ENCODE data around the gene EP400.

The EP400 gene

GRCh38 chr12:131907379-131908091 lies 42.2 kb upstream of the EP400 start:
- Histone ChIP-seq H3K36me3 (ENCODE audit: control insufficient read depth, insufficient read depth, low read length) (peaks cover 50% of the 10 kb centered on the region), H3K4me3 (ENCODE audit: low read depth, low read length) (no peak overlapping the region), H3K9ac (ENCODE audit: low read depth, low read length) (no peak overlapping the region), H3K27me3 (ENCODE audit: control insufficient read depth, insufficient read depth, low read length) (no peaks in the 10 kb centered on the region), H3K9me3 (ENCODE audit: control insufficient read depth, insufficient read depth, low read length) (no peaks in the 10 kb centered on the region), H3K4me1 (ENCODE audit: control insufficient read depth, insufficient read depth, low read length) (no peaks in the 10 kb centered on the region)

GRCh38 chr12:131908092-131909080 lies 41.4 kb upstream of the EP400 start:
- Histone ChIP-seq H3K36me3 (ENCODE audit: control insufficient read depth, insufficient read depth, low read length) (peaks cover 55% of the 10 kb centered on the region), H3K9ac (ENCODE audit: low read depth, low read length) (no peak overlapping the region), H3K4me1 (ENCODE audit: control insufficient read depth, insufficient read depth, low read length) (no peaks in the 10 kb centered on the region), H3K4me3 (ENCODE audit: low read depth, low read length) (no peak overlapping the region), H3K9me3 (ENCODE audit: control insufficient read depth, insufficient read depth, low read length) (no peaks in the 10 kb centered on the region), H3K27me3 (ENCODE audit: control insufficient read depth, insufficient read depth, low read length) (no peaks in the 10 kb centered on the region)

- peaks cover 56% of the 10 kb centered on the region for H3K36me3 ChIP-seq (ENCODE audit: control insufficient read depth, insufficient read depth, low read length)
- no peak overlapping the region for H3K4me3 ChIP-seq (ENCODE audit: low read depth, low read length)
- no peaks in the 10 kb centered on the region for H3K27me3 ChIP-seq (ENCODE audit: control insufficient read depth, insufficient read depth, low read length)
- no peaks in the 10 kb centered on the region for H3K4me1 ChIP-seq (ENCODE audit: control insufficient read depth, insufficient read depth, low read length)
- no peaks in the 10 kb centered on the region for H3K9me3 ChIP-seq (ENCODE audit: control insufficient read depth, insufficient read depth, low read length)
- no peak overlapping the region for H3K9ac ChIP-seq (ENCODE audit: low read depth, low read length)
Observed at GRCh38 chr12:131909081-131909751, 40.5 kb upstream of the EP400 start.

- no peaks in the 10 kb centered on the region for H3K27me3 ChIP-seq (ENCODE audit: control insufficient read depth, insufficient read depth, low read length)
- no peak overlapping the region for H3K4me3 ChIP-seq (ENCODE audit: low read depth, low read length)
- no peak overlapping the region for H3K9ac ChIP-seq (ENCODE audit: low read depth, low read length)
- H3K36me3 ChIP-seq (ENCODE audit: control insufficient read depth, insufficient read depth, low read length), result peaks cover 60% of the 10 kb centered on the region
- H3K9me3 ChIP-seq (ENCODE audit: control insufficient read depth, insufficient read depth, low read length), result no peaks in the 10 kb centered on the region
- no peaks in the 10 kb centered on the region for H3K4me1 ChIP-seq (ENCODE audit: control insufficient read depth, insufficient read depth, low read length)
Observed at GRCh38 chr12:131909752-131910219, 40.0 kb upstream of the EP400 start.

- Histone ChIP-seq H3K9ac (ENCODE audit: low read depth, low read length) (no peak overlapping the region), H3K9me3 (ENCODE audit: control insufficient read depth, insufficient read depth, low read length) (no peaks in the 10 kb centered on the region), H3K27me3 (ENCODE audit: control insufficient read depth, insufficient read depth, low read length) (no peaks in the 10 kb centered on the region), H3K4me1 (ENCODE audit: control insufficient read depth, insufficient read depth, low read length) (no peaks in the 10 kb centered on the region), H3K36me3 (ENCODE audit: control insufficient read depth, insufficient read depth, low read length) (peaks cover 67% of the 10 kb centered on the region), H3K4me3 (ENCODE audit: low read depth, low read length) (no peak overlapping the region)
Observed at GRCh38 chr12:131910302-131911027, 39.3 kb upstream of the EP400 start.

GRCh38 chr12:131911028-131911650 lies 38.6 kb upstream of the EP400 start:
- Histone ChIP-seq H3K9ac (ENCODE audit: low read depth, low read length) (no peak overlapping the region), H3K4me1 (ENCODE audit: control insufficient read depth, insufficient read depth, low read length) (no peaks in the 10 kb centered on the region), H3K9me3 (ENCODE audit: control insufficient read depth, insufficient read depth, low read length) (no peaks in the 10 kb centered on the region), H3K4me3 (ENCODE audit: low read depth, low read length) (no peak overlapping the region), H3K36me3 (ENCODE audit: control insufficient read depth, insufficient read depth, low read length) (peaks cover 73% of the 10 kb centered on the region), H3K27me3 (ENCODE audit: control insufficient read depth, insufficient read depth, low read length) (no peaks in the 10 kb centered on the region)

- Histone ChIP-seq H3K9me3 (ENCODE audit: control insufficient read depth, insufficient read depth, low read length) (no peaks in the 10 kb centered on the region), H3K9ac (ENCODE audit: low read depth, low read length) (no peak overlapping the region), H3K36me3 (ENCODE audit: control insufficient read depth, insufficient read depth, low read length) (peaks cover 76% of the 10 kb centered on the region), H3K4me1 (ENCODE audit: control insufficient read depth, insufficient read depth, low read length) (no peaks in the 10 kb centered on the region), H3K4me3 (ENCODE audit: low read depth, low read length) (no peak overlapping the region), H3K27me3 (ENCODE audit: control insufficient read depth, insufficient read depth, low read length) (no peaks in the 10 kb centered on the region)
Observed at GRCh38 chr12:131911851-131912477, 37.8 kb upstream of the EP400 start.

GRCh38 chr12:131912518-131913274 lies 37.0 kb upstream of the EP400 start:
- H3K9ac ChIP-seq (ENCODE audit: low read depth, low read length), result no peak overlapping the region
- no peaks in the 10 kb centered on the region for H3K27me3 ChIP-seq (ENCODE audit: control insufficient read depth, insufficient read depth, low read length)
- no peak overlapping the region for H3K4me3 ChIP-seq (ENCODE audit: low read depth, low read length)
- peaks cover 76% of the 10 kb centered on the region for H3K36me3 ChIP-seq (ENCODE audit: control insufficient read depth, insufficient read depth, low read length)
- no peaks in the 10 kb centered on the region for H3K4me1 ChIP-seq (ENCODE audit: control insufficient read depth, insufficient read depth, low read length)
- no peaks in the 10 kb centered on the region for H3K9me3 ChIP-seq (ENCODE audit: control insufficient read depth, insufficient read depth, low read length)

GRCh38 chr12:131913666-131914065 lies 36.1 kb upstream of the EP400 start:
- H3K27me3 ChIP-seq (ENCODE audit: control insufficient read depth, insufficient read depth, low read length), result no peaks in the 10 kb centered on the region
- H3K9ac ChIP-seq (ENCODE audit: low read depth, low read length), result no peak overlapping the region
- H3K4me3 ChIP-seq (ENCODE audit: low read depth, low read length), result no peak overlapping the region
- H3K36me3 ChIP-seq (ENCODE audit: control insufficient read depth, insufficient read depth, low read length), result peaks cover 79% of the 10 kb centered on the region
- no peaks in the 10 kb centered on the region for H3K9me3 ChIP-seq (ENCODE audit: control insufficient read depth, insufficient read depth, low read length)
- H3K4me1 ChIP-seq (ENCODE audit: control insufficient read depth, insufficient read depth, low read length), result no peaks in the 10 kb centered on the region

- Histone ChIP-seq H3K9ac (ENCODE audit: low read depth, low read length) (no peak overlapping the region), H3K36me3 (ENCODE audit: control insufficient read depth, insufficient read depth, low read length) (peaks cover 78% of the 10 kb centered on the region), H3K4me1 (ENCODE audit: control insufficient read depth, insufficient read depth, low read length) (no peaks in the 10 kb centered on the region), H3K27me3 (ENCODE audit: control insufficient read depth, insufficient read depth, low read length) (no peaks in the 10 kb centered on the region), H3K4me3 (ENCODE audit: low read depth, low read length) (no peak overlapping the region), H3K9me3 (ENCODE audit: control insufficient read depth, insufficient read depth, low read length) (no peaks in the 10 kb centered on the region)
Observed at GRCh38 chr12:131914179-131914702, 35.5 kb upstream of the EP400 start.

All from iPS-15b (cell line).